Mucosa of stomach (tissue), 1 donor: ENCODE results near the gene AHR.

Source experiments
- H3K27me3 ChIP-seq: one replicate; pipeline ENCODE4 v1.7.0; 2013; ENCODE audit warnings: mild to moderate bottlenecking, low read length; ENCODE audit not compliant: control insufficient read depth, insufficient read depth
- H3K36me3 ChIP-seq: one replicate; pipeline ENCODE4 v1.7.0; 2013; ENCODE audit warnings: low read length; ENCODE audit not compliant: control insufficient read depth, insufficient read depth
- H3K4me1 ChIP-seq: one replicate; pipeline ENCODE4 v1.7.0; 2013; ENCODE audit warnings: mild to moderate bottlenecking, low read length; ENCODE audit not compliant: control insufficient read depth, insufficient read depth
- H3K4me3 ChIP-seq: one replicate; pipeline ENCODE4 v1.7.0; 2013; ENCODE audit warnings: low read length
- H3K9ac ChIP-seq: one replicate; pipeline ENCODE4 v1.7.0; 2013; ENCODE audit warnings: mild to moderate bottlenecking, low read length, moderate library complexity
- H3K9me3 ChIP-seq: one replicate; pipeline ENCODE4 v1.7.0; 2013; ENCODE audit warnings: mild to moderate bottlenecking, low read length, moderate library complexity; ENCODE audit not compliant: control insufficient read depth
- donor health status: Pancreatic carcinoma.

The AHR gene

GRCh38 chr7:17307558-17307957, 9.1 kb downstream of the AHR start:
- Histone ChIP-seq H3K4me1 (peaks cover 49% of the 10 kb centered on the region), H3K27me3 (no peaks in the 10 kb centered on the region), H3K4me3 (no peak overlapping the region), H3K9me3 (no peaks in the 10 kb centered on the region), H3K36me3 (no peaks in the 10 kb centered on the region), H3K9ac (peak overlapping the region; percentile 6)

GRCh38 chr7:17307969-17308648, 9.7 kb downstream of the AHR start:
- no peaks in the 10 kb centered on the region for H3K27me3 ChIP-seq
- peaks cover 49% of the 10 kb centered on the region for H3K4me1 ChIP-seq
- H3K4me3 ChIP-seq = no peak overlapping the region
- peak overlapping the region; percentile 6 for H3K9ac ChIP-seq
- no peaks in the 10 kb centered on the region for H3K9me3 ChIP-seq
- H3K36me3 ChIP-seq = no peaks in the 10 kb centered on the region

GRCh38 chr7:17311194-17311593, 12.7 kb downstream of the AHR start:
- peaks cover 27% of the 10 kb centered on the region for H3K4me1 ChIP-seq

GRCh38 chr7:17311952-17312351, 13.5 kb downstream of the AHR start:
- H3K9ac ChIP-seq = no peak overlapping the region
- peaks cover 19% of the 10 kb centered on the region for H3K4me1 ChIP-seq
- H3K9me3 ChIP-seq = no peaks in the 10 kb centered on the region
- no peak overlapping the region for H3K4me3 ChIP-seq
- no peaks in the 10 kb centered on the region for H3K36me3 ChIP-seq
- no peaks in the 10 kb centered on the region for H3K27me3 ChIP-seq

More at GRCh38 chr7:17311194-17311593, 12.7 kb downstream of the AHR start:
- H3K27me3 ChIP-seq = no peaks in the 10 kb centered on the region
- H3K9me3 ChIP-seq = no peaks in the 10 kb centered on the region
- H3K4me3 ChIP-seq = no peak overlapping the region
- H3K36me3 ChIP-seq = no peaks in the 10 kb centered on the region
- H3K9ac ChIP-seq = no peak overlapping the region

DNA sequence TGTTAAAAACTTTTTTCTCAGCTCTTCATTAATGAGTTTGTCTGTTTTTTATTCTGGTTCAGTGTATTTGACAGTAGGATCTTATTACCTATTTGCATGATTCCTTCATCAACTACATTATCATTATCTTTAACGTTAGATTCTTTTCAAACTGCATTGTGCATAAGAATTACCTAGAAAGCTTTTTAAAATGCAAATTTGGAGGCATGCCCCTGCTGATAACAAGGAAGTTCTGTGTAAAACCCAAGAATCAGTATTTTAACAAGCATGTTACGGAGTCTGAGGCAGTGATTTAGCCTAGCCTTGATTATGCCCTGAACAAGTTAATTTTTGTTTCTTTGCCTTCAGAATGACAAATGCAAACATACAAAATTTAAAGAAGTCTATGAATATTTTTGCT, 14.2 kb downstream of the AHR start:
- no peaks in the 10 kb centered on the region for H3K27me3 ChIP-seq
- H3K4me1 ChIP-seq = peaks cover 17% of the 10 kb centered on the region
- no peak overlapping the region for H3K4me3 ChIP-seq
- no peak overlapping the region for H3K9ac ChIP-seq
- peaks cover 3% of the 10 kb centered on the region for H3K36me3 ChIP-seq
- no peaks in the 10 kb centered on the region for H3K9me3 ChIP-seq

- Histone ChIP-seq H3K4me1 (peaks cover 17% of the 10 kb centered on the region), H3K36me3 (peaks cover 5% of the 10 kb centered on the region), H3K9me3 (no peaks in the 10 kb centered on the region), H3K9ac (no peak overlapping the region), H3K27me3 (no peaks in the 10 kb centered on the region), H3K4me3 (no peak overlapping the region)
Observed at GRCh38 chr7:17313194-17313593, 14.7 kb downstream of the AHR start.

- Histone ChIP-seq H3K4me3 (no peak overlapping the region), H3K27me3 (no peaks in the 10 kb centered on the region), H3K9ac (no peak overlapping the region), H3K4me1 (peaks cover 29% of the 10 kb centered on the region), H3K36me3 (peaks cover 5% of the 10 kb centered on the region), H3K9me3 (no peaks in the 10 kb centered on the region)
Observed at GRCh38 chr7:17315974-17316373, 17.5 kb downstream of the AHR start.

DNA sequence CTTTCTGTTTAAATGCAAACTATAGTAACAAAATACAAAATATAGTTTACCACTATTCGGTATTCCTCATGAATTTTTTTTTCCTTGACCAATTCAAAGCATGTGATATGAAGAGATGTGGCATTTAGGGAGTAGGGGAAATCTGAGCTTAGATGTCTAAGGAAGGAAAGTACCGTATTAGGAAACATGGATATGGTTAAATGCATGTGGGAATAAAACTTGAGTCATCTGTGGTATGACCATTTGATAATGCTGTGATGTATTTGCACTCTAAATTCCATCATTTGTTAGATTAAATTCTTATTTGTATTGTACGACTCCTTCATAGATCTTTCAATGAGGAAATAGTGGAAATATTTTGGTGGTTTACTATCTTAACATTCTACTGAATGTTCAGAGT, 19.7 kb downstream of the AHR start:
- no peaks in the 10 kb centered on the region for H3K9me3 ChIP-seq
- H3K4me1 ChIP-seq = peaks cover 29% of the 10 kb centered on the region
- H3K4me3 ChIP-seq = no peak overlapping the region
- H3K27me3 ChIP-seq = no peaks in the 10 kb centered on the region
- peaks cover 5% of the 10 kb centered on the region for H3K36me3 ChIP-seq
- H3K9ac ChIP-seq = no peak overlapping the region

DNA sequence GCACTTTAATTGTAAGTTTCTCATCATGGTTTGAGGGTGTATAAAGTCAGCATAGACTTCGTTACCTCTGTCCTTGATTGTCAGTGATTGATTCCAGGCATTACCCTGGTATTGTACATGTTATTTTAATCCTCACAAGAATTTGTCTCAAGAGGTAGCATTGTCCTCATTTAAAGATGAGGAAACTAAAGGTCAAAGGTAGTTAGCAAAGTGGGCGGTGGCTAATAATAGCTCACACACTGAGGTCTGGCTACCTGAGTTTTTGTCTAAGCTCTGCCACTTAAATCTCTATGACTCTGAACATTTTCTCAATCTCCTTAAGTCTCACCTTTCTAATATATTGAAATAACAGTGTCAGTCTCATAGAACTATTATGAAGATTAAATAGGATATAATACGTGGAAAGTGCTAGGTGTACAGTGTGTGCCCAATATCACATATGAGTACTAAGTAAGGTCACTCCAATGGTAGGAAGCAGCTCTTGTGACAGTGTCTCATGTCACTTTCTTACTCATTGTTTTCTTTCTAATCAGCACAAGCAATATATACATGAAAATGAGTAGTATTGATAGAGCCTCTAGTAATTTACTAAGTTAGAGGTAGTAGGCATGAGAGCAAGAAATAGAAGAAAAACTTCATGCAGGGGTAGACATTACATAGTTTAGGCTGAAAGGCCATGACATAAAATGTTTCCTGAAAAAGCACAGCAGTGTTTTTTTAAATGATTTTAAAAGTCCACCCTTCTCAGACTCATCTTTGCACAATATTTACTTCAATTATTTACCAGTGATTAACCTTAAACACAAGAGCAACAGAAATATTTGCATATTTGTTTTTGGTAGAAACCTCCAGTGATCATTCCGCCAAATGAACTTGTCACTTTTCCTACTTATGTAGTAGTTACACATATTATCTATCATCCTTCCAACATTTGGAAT, 21.0 kb downstream of the AHR start:
- Histone ChIP-seq H3K9me3 (no peaks in the 10 kb centered on the region), H3K36me3 (peaks cover 5% of the 10 kb centered on the region), H3K9ac (no peak overlapping the region), H3K4me1 (peaks cover 29% of the 10 kb centered on the region), H3K27me3 (no peaks in the 10 kb centered on the region), H3K4me3 (no peak overlapping the region)

GRCh38 chr7:17320102-17320497, 21.6 kb downstream of the AHR start:
- Histone ChIP-seq H3K4me1 (peaks cover 29% of the 10 kb centered on the region), H3K9me3 (no peaks in the 10 kb centered on the region), H3K9ac (no peak overlapping the region), H3K27me3 (no peaks in the 10 kb centered on the region), H3K4me3 (no peak overlapping the region), H3K36me3 (peaks cover 5% of the 10 kb centered on the region)

- Histone ChIP-seq H3K4me1 (peaks cover 29% of the 10 kb centered on the region), H3K9me3 (no peaks in the 10 kb centered on the region), H3K36me3 (peaks cover 5% of the 10 kb centered on the region), H3K4me3 (no peak overlapping the region), H3K27me3 (no peaks in the 10 kb centered on the region), H3K9ac (no peak overlapping the region)
Observed at GRCh38 chr7:17320657-17321056, 22.2 kb downstream of the AHR start.

DNA sequence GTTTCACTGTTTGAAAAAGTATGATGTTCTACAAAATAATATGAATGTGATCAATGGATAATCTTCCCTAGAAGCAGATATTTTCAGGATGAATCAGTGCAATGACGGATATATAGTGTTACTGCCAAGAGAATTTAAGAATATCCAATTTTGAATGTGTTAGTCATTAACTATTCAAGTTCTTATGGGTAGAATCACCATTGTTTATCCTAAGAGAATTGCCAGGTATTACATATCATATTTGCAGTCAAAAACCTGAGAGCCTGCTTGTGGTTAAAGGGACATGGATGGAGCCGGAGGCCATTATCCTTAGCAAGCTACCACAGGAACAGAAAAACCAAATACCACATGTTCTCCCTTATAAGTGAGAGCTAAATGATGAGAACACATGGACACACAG, 26.9 kb downstream of the AHR start:
- Histone ChIP-seq H3K9ac (no peak overlapping the region), H3K36me3 (no peaks in the 10 kb centered on the region), H3K4me3 (no peak overlapping the region), H3K4me1 (peaks cover 3% of the 10 kb centered on the region), H3K27me3 (no peaks in the 10 kb centered on the region), H3K9me3 (no peaks in the 10 kb centered on the region)
